ENCODE data around the gene RYR2.
"Not testable (repeated sequence)": the region's sequence is repeated elsewhere in the genome, so short reads cannot be mapped to it uniquely, and the experiment has no call there.

RYR2 gene

DNA sequence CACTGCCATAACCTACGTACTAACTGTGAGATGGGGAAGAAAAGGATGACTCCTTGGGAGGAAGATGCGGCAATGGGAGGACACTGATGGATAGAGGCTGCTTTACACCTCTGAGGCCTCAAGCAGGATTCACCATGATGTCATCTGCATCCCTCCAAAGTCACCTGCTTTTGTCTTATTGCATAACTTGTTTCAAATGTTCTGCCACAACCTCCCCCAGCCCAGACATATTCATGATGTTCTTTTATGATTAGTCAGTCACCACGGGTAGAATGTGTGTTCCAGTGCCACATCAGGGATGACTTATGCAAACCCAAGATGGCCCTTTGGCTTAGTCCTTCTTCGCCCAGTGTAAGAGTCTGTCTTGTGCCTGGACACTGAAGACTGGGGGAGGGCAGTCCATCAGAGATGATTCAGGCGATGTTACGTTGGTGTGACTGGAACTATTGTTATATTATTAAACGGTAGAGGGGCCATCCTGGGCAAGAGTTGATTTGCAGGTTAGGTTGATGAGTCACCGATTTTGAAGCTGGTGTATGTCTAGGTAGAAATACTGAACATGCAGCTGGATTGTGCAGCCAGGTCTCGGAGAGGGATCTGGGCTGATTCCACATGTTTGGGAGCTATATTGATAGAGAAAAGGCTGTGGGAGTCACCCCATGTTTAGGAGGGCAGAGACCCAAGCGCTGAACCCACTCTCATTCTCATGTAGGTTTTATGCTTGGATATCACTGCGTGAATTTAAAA lies 32.6 kb downstream of the RYR2 start:
- DNase-seq (ENCODE audit: low read depth, low spot score): no peak

DNA sequence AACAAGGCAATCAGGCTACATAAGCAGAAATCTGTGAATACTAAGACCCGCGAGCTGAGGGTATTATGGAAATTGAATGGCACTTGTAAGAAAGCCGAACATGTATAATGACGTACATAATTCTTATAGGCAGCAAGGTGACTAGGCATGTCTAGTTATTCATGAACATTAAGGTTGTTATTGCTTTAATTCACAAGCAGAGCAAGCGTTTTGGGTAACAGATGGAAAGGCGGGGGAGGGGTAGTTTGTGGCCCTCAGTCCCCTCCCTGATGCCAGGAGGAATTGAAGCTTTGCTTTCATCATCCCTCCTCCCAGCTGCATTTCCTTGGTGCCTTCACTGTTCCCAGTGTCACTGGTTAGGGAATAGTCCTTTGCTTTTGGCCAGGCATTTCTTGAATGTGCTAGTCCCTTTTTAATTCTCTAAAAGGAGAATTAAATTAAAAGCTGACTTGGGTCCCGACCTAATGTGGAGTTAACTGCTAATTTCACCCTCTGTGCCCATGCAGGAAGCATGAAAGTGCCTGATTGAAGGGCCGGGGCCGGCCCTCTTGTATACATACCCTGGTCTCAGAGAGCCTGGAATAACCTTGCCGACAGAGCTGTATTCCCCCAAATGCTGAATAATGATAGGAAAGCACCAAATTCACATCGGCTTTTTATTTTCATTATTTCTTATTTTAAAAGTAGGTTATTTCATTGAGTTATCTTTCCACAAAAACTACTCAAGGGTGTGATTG lies 42.5 kb downstream of the RYR2 start:
- DNase-seq (ENCODE audit: low read depth, low spot score): no peak

DNA sequence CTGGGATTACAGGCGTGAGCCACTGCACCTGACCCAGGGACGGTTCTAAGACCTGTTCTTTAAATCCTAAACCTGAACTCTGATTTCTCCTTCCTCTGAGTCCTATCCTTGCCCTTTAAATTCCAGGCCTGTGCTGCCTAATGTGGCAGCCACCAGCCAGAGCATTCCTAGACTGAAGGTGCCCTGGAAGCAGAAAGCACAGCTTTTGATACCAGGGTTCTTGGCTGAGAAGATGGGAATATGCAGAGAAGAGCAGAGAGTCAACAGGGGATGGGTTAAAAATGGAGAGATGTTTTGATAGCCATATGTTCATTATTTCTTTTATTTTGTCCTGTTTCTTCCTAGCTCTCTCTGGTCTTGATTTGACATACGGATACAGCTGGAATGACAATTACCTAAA lies 49.7 kb downstream of the RYR2 start:
- DNase-seq (ENCODE audit: low read depth, low spot score): no peak

DNA sequence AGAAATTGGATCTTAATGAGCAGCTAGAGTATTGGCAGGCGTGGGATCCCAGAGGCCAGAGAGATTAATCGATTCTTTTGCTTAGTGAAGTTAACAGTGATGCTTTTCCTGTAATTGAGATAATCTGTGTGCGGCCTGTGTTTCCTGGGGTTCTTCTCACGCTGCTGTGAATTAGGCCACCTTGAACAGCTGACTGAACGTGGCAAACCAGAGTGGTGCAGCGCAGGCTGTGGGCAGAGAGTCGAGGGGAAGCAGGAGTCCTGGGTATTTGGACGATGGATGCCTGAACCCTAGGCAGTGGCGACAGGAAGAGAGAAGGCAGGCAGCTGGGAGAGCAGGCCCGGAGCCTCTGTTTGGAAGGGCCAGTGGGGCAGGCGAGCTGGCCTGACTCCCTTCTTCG lies 51.7 kb downstream of the RYR2 start:
- no peak for DNase-seq (ENCODE audit: low read depth, low spot score)

DNA sequence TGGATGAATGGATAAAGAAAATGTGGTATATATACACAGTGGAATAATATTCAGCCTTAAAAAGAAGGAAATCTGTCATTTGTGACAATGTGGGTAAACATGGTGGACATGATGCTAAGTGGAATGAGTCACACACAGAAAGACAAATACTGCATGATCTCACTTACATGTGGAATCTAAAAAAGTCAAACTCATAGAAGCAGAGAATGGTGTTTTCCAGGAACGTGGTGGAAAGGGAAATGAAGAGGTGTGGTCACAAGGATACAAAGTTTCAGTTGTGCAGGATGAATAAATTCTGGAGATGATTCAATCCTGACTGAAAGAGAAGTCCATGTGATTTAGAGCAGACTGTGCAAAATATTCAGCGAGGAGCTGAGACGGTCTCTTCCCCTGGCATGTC lies 56.6 kb downstream of the RYR2 start:
- DNase-seq (ENCODE audit: low read depth, low spot score): no peak

DNA sequence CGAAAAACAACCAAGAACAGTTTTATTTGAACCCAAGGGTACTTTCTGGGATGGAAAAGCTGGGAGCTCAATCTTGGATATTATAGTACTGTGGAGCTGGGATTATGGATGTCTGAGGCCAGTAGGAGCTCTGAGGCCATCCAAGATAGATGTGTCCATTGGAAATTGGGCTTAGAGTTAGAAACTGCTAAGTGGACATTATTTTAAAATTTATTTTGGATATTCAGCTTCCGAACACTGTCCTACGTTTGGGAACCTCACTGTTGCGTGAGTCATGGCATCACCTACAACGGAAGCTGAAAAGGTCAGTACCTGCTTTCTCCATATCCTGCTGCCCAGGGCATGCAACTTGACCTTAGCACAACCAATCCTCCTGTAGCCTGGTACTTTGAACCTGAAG lies 61.0 kb downstream of the RYR2 start:
- no peak for DNase-seq (ENCODE audit: low read depth, low spot score)

DNA sequence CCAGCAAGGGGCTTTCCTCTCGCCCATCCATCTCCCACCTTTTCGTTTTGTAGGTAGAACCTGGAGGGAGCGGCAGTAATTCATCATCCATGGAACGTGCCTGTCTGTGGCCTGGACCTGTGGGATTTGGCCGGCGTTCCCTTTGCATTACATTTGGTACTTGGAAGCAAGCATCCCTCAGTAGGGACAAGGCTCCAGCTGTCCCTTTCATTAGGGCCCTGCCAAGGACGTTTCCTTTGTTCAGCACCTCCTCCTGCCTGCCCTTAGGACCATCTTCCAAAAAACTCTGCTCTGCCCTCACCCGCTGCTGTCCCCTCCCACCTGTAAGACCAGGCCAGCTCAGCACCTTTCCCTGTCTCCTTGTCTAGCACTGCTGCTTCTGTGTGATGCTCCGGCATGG lies 62.1 kb downstream of the RYR2 start:
- DNase-seq (ENCODE audit: low read depth, low spot score): no peak

DNA sequence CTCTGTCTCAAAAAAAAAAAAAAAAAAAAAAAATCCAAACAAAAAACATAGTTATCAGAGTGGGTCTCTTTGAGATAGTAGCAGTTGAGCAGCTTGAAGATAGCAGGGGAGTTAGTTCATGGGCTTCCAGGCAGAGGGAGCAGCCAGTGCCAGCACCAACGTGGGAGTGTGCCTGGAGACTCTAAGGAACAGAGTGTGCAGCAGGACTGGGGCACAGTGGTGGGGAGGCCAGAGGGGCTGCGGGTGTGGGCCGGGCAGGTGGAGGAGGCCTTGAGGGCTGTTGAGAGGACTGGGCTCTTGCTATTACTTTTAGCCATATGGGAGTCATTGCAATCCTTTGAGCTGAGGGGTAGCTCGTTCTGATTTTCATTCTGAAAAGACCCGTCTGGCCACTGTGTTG lies 63.8 kb downstream of the RYR2 start:
- no peak for DNase-seq (ENCODE audit: low read depth, low spot score)

DNA sequence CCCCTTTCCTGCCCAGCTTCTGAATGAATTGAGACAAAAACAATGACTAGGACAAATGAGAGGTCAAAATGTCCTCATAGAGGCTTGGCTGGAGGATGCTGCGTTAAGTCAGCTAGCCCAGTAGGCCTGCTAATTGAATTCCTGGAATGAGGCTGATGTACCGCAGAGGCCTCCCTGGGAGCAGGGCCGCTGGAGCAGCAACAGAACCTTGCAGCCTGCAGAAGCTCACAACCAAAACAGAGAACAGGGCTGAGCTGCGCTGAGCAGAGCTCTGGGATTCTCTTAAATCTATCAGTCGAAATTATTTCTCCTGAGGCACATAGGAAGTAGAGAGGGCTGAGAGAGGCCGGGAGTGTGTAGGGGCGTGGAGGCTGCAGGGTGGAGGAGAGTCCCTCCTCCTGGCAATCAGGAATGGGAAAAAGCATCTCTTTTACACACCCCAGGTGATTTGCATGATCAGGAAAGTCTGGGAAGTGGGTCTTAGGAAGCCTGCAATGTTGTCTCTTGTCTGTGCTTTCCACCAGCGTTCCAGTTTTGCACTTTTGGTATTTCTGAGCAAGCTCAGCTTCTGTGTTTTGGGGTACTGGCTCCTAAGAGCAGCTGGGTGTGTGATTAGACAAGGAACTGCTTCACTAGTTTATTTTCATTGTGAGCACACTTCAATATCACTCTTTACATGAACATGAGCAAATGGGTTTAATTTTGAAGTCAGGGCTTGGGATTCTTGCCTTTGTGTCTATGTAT lies 66.5 kb downstream of the RYR2 start:
- no peak for DNase-seq (ENCODE audit: low read depth, low spot score)

DNA sequence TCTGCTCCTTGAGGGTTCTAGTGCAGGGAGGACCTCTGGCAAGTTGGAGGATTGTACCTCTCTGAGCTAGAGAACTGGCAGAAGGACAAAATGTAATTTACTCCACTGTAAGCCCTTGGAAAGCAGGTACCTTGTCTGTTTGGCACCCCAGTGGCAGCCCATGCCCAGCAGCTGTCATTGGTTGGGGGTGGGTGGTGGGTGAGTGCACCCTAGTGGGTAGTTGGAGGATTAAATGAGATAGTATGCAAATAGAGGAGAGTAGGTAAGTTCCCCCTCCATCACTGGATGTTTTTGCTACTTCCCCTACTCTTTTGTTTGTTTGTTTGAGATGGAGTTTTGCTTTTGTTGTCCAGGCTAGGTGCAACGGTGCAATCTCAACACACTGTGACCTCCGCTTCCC lies 69.8 kb downstream of the RYR2 start:
- DNase-seq (ENCODE audit: low read depth, low spot score): no peak

DNA sequence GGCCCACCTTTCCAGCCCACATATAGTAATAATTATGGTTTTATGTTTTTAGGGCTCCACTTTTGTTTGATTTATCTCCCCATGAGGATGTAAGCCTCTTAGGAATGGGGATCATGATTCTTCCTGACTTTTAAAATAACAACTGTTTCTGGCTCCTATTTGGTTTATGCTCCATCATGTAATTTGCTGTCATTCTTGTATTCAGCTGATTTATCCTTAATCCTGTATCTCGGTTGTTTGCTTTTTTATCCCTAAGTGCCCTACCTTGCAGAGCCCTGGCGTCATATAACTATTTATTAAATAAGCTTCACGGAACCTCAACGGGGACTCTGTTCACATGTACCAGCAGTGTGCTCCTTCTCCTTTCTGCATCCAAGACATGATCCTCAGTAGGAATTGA lies 70.7 kb downstream of the RYR2 start:
- DNase-seq (ENCODE audit: low read depth, low spot score): no peak

DNA sequence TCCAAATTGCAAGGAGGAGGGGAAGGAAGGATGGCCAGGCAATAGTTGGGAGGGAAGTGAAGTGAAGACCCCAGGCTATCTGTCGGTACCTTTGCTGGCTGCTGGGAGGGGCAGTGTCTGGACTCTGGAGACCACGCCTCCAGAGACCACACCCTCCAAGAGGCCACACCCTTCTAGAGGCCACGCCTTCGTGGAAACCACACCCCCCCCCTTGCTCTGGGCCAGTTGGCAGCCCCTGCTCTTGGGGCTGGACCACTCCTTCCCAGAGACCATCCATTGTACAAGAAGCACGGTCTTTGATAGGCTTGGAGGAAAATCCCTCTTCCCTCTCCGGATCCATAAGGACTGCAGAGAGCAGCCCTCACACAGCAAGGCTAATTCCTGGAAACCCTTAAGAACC lies 73.1 kb downstream of the RYR2 start:
- DNase-seq (ENCODE audit: low read depth, low spot score): no peak

DNA sequence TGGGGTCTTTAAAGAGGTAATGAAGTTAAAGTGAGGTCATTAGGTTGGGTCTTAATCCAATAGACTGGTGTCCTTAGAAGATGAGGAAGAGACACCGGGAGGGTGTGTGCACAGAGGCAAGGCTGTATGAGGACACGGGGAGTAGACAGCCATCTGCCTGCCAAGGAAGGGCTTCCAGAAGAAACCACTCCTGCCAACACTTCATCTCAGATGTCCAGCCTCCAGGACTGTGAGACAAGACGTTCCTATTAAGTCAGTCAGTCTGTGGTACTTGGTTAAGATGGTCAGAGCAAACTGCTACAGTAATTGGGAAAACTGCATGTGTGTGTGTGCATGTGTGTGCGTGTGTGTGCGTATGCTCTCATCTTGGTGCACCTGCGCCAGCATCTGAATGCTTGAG lies 77.1 kb downstream of the RYR2 start:
- no peak for DNase-seq (ENCODE audit: low read depth, low spot score)

DNA sequence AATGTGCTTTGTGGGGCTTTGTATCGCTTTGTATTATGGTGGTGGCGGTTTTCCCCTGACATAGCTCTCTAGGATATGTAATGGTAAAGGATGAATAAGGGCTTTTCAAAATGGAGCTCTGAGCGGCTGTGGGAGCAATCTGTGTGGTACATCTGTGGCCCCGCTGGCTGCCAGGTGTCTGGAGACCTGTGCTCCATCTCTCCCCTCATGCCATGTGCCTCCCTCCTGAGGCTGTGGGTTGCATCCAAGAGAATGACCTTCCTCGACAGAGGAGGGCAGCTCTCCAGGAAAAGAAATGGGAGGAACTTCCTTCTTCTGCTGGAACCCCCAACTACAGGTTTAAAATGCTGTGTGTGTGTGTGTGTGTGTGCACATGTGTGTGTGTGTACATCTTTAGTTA lies 78.7 kb downstream of the RYR2 start:
- DNase-seq (ENCODE audit: low read depth, low spot score): no peak

DNA sequence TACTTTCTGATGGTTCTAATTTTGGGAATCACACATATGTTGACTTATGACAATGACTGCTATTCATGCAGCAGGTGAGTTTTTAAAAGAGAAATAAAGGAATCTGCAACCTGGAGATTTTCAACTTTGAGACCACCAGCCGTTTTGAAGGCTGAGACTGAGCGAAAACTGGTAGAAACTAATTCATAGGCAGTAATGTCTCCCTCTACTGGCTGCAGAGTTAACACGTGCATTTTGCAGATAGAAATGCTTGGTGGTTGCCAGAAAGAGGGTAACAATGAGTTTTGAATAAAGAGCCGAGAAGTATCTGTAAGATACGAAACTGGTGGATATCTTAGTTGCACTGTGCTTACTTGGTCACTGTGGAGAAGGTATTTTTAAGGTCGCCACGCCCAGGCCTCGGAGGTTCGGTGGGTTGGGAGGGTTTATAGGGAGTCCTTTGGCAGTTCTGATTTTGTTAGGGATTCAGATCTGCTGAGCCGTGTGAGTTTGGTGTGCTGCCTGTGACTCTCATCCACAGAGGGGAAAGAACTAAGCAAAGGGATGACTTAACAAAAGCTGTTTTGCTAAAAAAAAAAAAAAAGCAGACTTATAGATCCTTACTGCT lies 83.0 kb downstream of the RYR2 start:
- DNase-seq (ENCODE audit: low read depth, low spot score): no peak

DNA sequence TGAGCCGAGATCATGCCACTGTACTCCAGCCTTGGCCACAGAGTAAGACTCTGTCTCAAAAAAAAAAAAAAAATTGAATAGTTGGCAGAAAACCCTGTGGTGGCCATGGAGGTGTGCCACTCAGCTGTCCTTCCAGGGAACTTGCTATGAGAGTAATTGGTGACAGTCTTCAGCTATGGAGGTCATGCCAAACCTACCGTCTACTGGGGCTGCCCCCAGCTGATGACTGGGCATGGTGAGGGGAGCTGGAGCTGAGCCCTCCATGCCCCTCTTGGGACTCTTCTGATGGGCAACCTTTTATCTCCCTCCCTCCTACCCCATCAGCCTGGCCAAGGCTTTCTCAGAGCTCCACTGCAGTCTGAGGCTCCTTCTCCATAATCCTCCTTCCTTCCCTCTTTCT lies 84.2 kb downstream of the RYR2 start:
- no peak for DNase-seq (ENCODE audit: low read depth, low spot score)

DNA sequence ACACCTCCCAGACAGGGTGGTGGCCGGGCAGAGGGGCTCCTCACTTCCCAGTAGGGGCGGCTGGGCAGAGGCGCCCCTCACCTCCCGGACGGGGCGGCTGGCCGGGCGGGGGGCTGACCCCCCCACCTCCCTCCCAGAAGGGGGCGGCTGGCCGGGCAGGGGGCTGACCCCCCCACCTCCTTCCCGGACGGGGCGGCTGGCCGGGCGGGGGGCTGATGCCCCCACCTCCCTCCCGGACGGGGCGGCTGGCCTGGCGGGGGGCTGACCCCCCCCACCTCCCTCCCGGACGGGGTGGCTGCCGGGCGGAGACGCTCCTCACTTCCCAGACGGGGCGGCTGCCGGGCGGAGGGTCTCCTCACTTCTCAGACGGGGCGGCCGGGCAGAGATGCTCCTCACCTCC lies 85.3 kb downstream of the RYR2 start:
- DNase-seq (ENCODE audit: low read depth, low spot score): not testable (repeated sequence)

DNA sequence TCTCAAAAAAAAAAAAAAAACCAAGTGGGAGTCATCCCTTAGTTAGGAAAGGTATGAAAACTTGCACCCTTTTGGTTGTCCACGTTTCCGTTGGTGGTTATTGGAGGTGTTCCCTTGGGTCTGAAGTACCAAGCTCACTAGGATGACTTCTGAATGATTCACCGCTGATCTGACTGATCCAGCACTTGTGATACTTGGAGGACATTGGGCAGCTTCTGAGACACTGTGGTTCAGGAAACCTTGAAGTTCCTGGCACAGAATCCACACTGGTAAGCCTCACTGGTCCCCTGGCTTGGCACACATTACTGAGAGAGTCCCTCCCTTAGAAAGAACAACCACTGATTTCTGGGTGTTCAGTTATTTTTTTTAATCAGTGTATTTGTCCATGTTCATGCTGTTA lies 91.9 kb downstream of the RYR2 start:
- DNase-seq (ENCODE audit: low read depth, low spot score): no peak

DNA sequence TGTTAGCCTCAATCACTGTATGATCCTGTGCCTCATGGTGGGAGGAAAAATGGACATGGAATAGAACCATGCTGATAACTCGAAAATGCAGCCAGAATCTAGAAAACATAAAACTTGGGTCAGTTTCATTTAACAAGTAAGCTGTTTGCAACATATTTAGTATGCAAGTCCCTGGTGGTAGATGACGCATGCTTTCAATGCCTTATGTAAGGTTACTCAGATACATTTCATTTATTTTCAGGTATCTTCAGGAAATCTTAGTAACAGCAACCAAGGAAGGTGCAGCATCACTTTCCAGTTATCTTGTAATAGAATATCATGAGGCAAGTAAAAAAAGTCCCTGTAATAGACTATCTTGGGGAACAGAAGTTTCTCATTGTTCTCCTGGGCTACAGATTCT lies 92.9 kb downstream of the RYR2 start:
- no peak for DNase-seq (ENCODE audit: low read depth, low spot score)

DNA sequence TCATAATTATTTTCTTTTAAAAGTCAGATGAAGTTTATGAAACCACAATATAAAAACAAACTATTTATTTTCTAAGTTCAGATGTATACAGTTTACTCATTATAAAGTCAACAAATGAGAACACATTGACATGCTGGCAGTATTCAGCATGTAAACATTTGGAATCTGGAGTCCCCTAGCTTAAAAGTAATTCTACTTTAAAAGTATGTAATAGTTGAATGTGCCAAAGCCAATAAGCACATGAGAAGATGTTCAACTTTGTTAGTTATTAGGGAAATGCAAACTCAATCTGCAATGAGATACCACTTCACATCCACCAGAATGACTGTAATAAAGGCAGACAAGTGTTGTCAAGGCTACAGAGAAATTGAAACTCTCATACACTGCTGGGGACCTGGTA lies 96.6 kb downstream of the RYR2 start:
- no peak for DNase-seq (ENCODE audit: low read depth, low spot score)

DNA sequence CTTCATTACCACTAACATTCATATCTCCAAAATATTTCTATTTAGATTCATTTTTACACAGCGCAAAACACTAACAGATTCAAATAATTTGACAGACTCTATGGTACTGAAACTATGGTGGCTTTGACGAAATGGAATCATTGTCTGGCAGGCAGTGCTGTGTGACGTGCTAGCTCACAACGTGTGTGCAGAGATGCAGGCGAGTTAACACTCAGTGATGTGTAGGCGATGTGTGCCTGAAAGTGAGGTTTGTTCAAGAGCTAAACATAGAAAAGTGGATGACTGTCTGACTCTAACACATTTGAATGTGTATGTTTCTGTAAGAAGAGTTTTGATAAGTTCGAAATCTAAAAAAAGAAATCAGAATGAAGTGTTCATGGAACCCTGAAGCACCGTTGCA lies 97.7 kb downstream of the RYR2 start:
- DNase-seq (ENCODE audit: low read depth, low spot score): no peak

DNA sequence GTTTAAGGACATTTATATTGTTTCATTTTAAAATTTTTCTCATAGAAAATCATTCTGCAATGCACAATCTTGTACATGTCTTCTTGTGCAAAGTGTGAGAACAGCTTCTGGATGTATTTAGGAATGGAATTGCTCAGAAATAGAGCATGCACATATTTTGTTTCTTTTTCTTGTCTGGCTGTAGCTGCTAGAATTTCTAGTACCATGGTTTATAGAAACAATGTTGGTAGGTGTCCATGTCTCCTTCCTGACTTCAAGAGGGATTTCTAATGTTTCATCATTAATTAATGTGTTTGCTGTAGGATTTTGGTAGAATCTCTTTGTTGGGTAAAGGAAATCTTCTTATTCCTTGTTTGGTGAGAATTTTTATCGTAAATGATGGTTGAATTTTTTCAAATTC lies 99.0 kb downstream of the RYR2 start:
- DNase-seq (ENCODE audit: low read depth, low spot score): no peak
